H1 (cell line): Measurements from ENCODE around the gene DAZ3. TPM values are rescaled to one million over a fixed set of nuclear protein-coding genes. Genes with fewer than 3 reads are reported as not detected.
"Not testable (repeated sequence)": the region's sequence is repeated elsewhere in the genome, so short reads cannot be mapped to it uniquely, and the experiment has no call there.

Experiments used
- CTCF ChIA-PET: fragments of 300-600 bp; sonication (Branson Sonifier 250); formaldehyde crosslinking; loops from one replicate; lab custom pipeline; 2021; ENCODE audit not compliant: partially characterized antibody; lab: Charles Lee
- POLR2A ChIA-PET: fragments of 300-600 bp; sonication (Branson Sonifier 250); formaldehyde crosslinking; loops from one replicate; lab custom pipeline; 2021; ENCODE audit warnings: inconsistent platforms; ENCODE audit not compliant: partially characterized antibody; lab: Charles Lee
- DNase-seq, 2 experiments: peaks; one replicate each; pipeline versions ENCODE4 v3.0.0 to v3.0.0-alpha.2; 2010 to 2022; ENCODE audit warnings: low spot score in 2 of 2, low read depth in 1 of 2, mixed read lengths in 1 of 2
- FAIRE-seq: peaks from 2 replicates; lab custom pipeline; 2011; peaks lifted over from hg19 to GRCh38; lab: Jason Lieb, UNC
- H2AFZ ChIP-seq: 2 replicates; pipeline ENCODE4 v1.8.1; 2012; ENCODE audit warnings: low read length, inconsistent platforms
- H2AK5ac ChIP-seq: 2 replicates; pipeline ENCODE4 v1.6.1; 2013; ENCODE audit warnings: low read depth, low read length
- H2BK120ac ChIP-seq: replicated peaks from 2 replicates; pipeline ENCODE3; 2013; ENCODE audit warnings: low read depth, low read length, inconsistent platforms
- H2BK12ac ChIP-seq: 2 replicates; pipeline ENCODE4 v1.6.1; 2013; ENCODE audit warnings: low read depth, low read length
- H2BK15ac ChIP-seq: 2 replicates; pipeline ENCODE4 v1.6.1; 2013; ENCODE audit warnings: low read length
- H2BK20ac ChIP-seq: 2 replicates; pipeline ENCODE4 v1.6.1; 2013; ENCODE audit warnings: low read length
- H2BK5ac ChIP-seq: 2 replicates; pipeline ENCODE4 v1.6.1; 2013; ENCODE audit warnings: low read depth, low read length
- H3K14ac ChIP-seq: 2 replicates; pipeline ENCODE4 v1.6.1; 2013; ENCODE audit warnings: inconsistent platforms; ENCODE audit not compliant: insufficient read length
- H3K18ac ChIP-seq: 2 replicates; pipeline ENCODE4 v1.6.1; 2013; ENCODE audit warnings: low read length; ENCODE audit errors: extremely low read depth
- H3K23ac ChIP-seq: 2 replicates; pipeline ENCODE4 v1.6.1; 2013; ENCODE audit warnings: inconsistent platforms; ENCODE audit not compliant: insufficient read length
- H3K23me2 ChIP-seq: 2 replicates; pipeline ENCODE4 v1.6.1; 2013; ENCODE audit warnings: low read depth, low read length
- H3K27ac ChIP-seq: 2 replicates; pipeline ENCODE4 v1.6.1; 2011; ENCODE audit warnings: low read depth, low read length, inconsistent platforms
- H3K27me3 ChIP-seq, 4 experiments: replicated peaks in 1 of 4; 1 replicate in 1 of 4; 2 replicates in 3 of 4; pipeline versions ENCODE4 v1.6.1 to v1.8.1; 2011 to 2013; ENCODE audit warnings: low read length in 3 of 4, mild to moderate bottlenecking in 3 of 4, inconsistent platforms in 2 of 4, mixed read lengths in 2 of 4, moderate library complexity in 1 of 4; ENCODE audit not compliant: control insufficient read depth in 3 of 4, insufficient read depth in 3 of 4; ENCODE audit errors: extremely low read depth in 1 of 4
- H3K36me3 ChIP-seq, 4 experiments: 2 replicates each; pipeline versions ENCODE4 v1.6.1 to v1.8.1; 2011 to 2013; ENCODE audit warnings: mild to moderate bottlenecking in 4 of 4, low read length in 3 of 4, moderate library complexity in 2 of 4, control low read depth in 1 of 4, inconsistent platforms in 1 of 4; ENCODE audit not compliant: insufficient read depth in 4 of 4, control insufficient read depth in 2 of 4
- H3K4ac ChIP-seq: replicated peaks from 2 replicates; pipeline ENCODE3; 2013; ENCODE audit warnings: low read length, low read depth, mixed read lengths, inconsistent platforms; ENCODE audit not compliant: insufficient read length
- H3K4me1 ChIP-seq, 4 experiments: replicated peaks in 1 of 4; 1 replicate in 1 of 4; 2 replicates in 3 of 4; pipeline versions ENCODE4 v1.6.1 to v1.8.1; 2011 to 2013; ENCODE audit warnings: low read length in 3 of 4, inconsistent platforms in 2 of 4, mixed read lengths in 1 of 4; ENCODE audit not compliant: insufficient read depth in 4 of 4, control insufficient read depth in 3 of 4
- H3K4me2 ChIP-seq, 2 experiments: 2 replicates each; pipeline versions ENCODE4 v1.6.1 to v1.8.1; 2011 to 2013; ENCODE audit warnings: low read depth in 2 of 2, low read length in 2 of 2, control low read depth in 1 of 2, inconsistent platforms in 1 of 2, mild to moderate bottlenecking in 1 of 2; ENCODE audit not compliant: insufficient read depth in 1 of 2
- H3K4me3 ChIP-seq, 4 experiments: fragments of 200-600, 300-600 bp in 1 of 4; sonication (generic), shearing (Covaris generic), sonication (Bioruptor Twin) in 1 of 4; 2 replicates each; pipeline versions ENCODE4 v1.5.1 to v1.8.1; 2011 to 2016; ENCODE audit warnings: low read length in 4 of 4, low read depth in 3 of 4, control low read depth in 2 of 4, inconsistent platforms in 2 of 4, mild to moderate bottlenecking in 2 of 4, mixed read lengths in 1 of 4, moderate library complexity in 1 of 4; ENCODE audit not compliant: insufficient read depth in 2 of 4; ENCODE audit errors: extremely low read depth in 1 of 4
- H3K56ac ChIP-seq: replicated peaks from 2 replicates; pipeline ENCODE3; 2013; ENCODE audit warnings: low read depth, mild to moderate bottlenecking, mixed read lengths, low read length, inconsistent platforms; ENCODE audit not compliant: insufficient read length
- H3K79me1 ChIP-seq: 2 replicates; pipeline ENCODE4 v1.6.1; 2013; ENCODE audit warnings: low read depth, low read length, control low read depth
- H3K79me2 ChIP-seq, 2 experiments: 2 replicates each; pipeline versions ENCODE4 v1.6.1 to v1.8.1; 2012 to 2013; ENCODE audit warnings: low read length in 2 of 2, mild to moderate bottlenecking in 2 of 2, inconsistent platforms in 1 of 2; ENCODE audit not compliant: insufficient read depth in 2 of 2, control insufficient read depth in 1 of 2
- H3K9ac ChIP-seq, 4 experiments: replicated peaks in 1 of 4; 1 replicate in 1 of 4; 2 replicates in 3 of 4; pipeline versions ENCODE4 v1.6.1 to v1.8.1; 2011 to 2013; ENCODE audit warnings: low read depth in 3 of 4, low read length in 3 of 4, control low read depth in 2 of 4, mild to moderate bottlenecking in 2 of 4, moderate library complexity in 2 of 4, inconsistent platforms in 1 of 4; ENCODE audit errors: extremely low read depth in 1 of 4
- H3K9me3 ChIP-seq, 2 experiments: 2 replicates each; pipeline versions ENCODE4 v1.6.1 to v1.8.1; 2012 to 2013; ENCODE audit warnings: mild to moderate bottlenecking in 2 of 2, moderate library complexity in 2 of 2, control low read depth in 1 of 2, inconsistent platforms in 1 of 2, low read depth in 1 of 2, low read length in 1 of 2, mixed read lengths in 1 of 2; ENCODE audit not compliant: insufficient read depth in 2 of 2
- H4K20me1 ChIP-seq, 2 experiments: replicated peaks in 1 of 2; 2 replicates each; pipeline versions ENCODE3 to v1.8.1; 2011 to 2013; ENCODE audit warnings: inconsistent platforms in 2 of 2, low read length in 2 of 2, mild to moderate bottlenecking in 1 of 2; ENCODE audit not compliant: insufficient read depth in 2 of 2, control insufficient read depth in 1 of 2
- H4K5ac ChIP-seq: 2 replicates; pipeline ENCODE4 v1.6.1; 2013; ENCODE audit warnings: low read length, low read depth, mixed read lengths, inconsistent platforms; ENCODE audit not compliant: insufficient read length
- H4K8ac ChIP-seq: 2 replicates; pipeline ENCODE4 v1.8.0; 2013; ENCODE audit warnings: mild to moderate bottlenecking, moderate library complexity, low read length, inconsistent platforms; ENCODE audit not compliant: insufficient read depth; ENCODE audit errors: extremely low read depth
- H4K91ac ChIP-seq: replicated peaks from 2 replicates; pipeline ENCODE3; 2013; ENCODE audit warnings: low read length, mixed read lengths, inconsistent platforms; ENCODE audit not compliant: insufficient read length
- WGBS, 2 experiments: shearing (Covaris generic) in 1 of 2; methylation state at CpG; one replicate each; pipeline versions ENCODE4 v1.1.6 to v1.1.7; 2013 to 2015; ENCODE audit warnings: low lambda C conversion rate in 2 of 2, mixed read lengths in 2 of 2, inconsistent platforms in 1 of 2, low coverage in 1 of 2, missing lambda C conversion rate in 1 of 2; ENCODE audit not compliant: insufficient replicate concordance in 2 of 2, insufficient coverage in 1 of 2, insufficient read length in 1 of 2; ENCODE audit errors: extremely low coverage in 1 of 2, missing lambda C conversion rate in 1 of 2; 5-methylcytosine and 5-hydroxymethylcytosine counted together
- polyA plus RNA-seq, 7 experiments: library from polyadenylated mRNA; depleted of rRNA in 3 of 7; stranded (reverse) in 5 of 7; unstranded in 2 of 7; fragments of >200 nt in 5 of 7; fragments of 200-250 nt in 2 of 7; gene quantifications; 1 replicate in 5 of 7; 2 replicates in 1 of 7; 4 replicates in 1 of 7; pipeline versions ENCODE4 v1.2.1 to v1.2.3, GENCODE V29; 2011 to 2013; ENCODE audit warnings: missing spikeins in 2 of 7, mixed read lengths in 2 of 7
- total RNA-seq: library from RNA; stranded (reverse); fragmentation: NEBNext Ultra II Directional; extraction: Animal tissue kit (Norgen Biotek cat#: 25700); gene quantifications from 2 replicates; pipeline ENCODE4 v1.2.1, GENCODE V29; 2021

The DAZ3 gene
- total and polyA plus RNA-seq, 2 of the 8 experiments (the other 6 are each of a cell fraction or from before 2014, with no cell fraction given), result not detected

DNA sequence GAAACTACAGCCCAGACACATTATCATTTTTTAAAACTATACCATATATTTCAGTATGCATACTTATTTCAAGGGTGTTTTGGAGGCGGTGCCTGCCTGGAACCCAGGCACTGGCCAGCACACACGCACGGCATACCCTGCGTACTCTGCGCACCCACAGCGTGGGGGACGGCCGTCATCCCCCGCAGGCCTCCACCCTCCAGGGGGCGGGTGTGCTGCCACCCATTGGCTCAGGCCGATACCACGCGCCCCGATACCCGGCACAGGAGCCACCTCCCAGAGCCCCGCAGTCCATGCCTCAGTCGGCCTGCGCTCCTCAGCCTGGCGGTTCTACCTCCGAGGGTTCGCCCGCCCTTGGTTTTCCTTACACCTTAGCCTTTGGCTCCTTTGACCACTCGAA is 20.4 kb upstream of the DAZ3 start, which contains the start of gene DAZ4:
Gene DAZ4, plus strand, starts transcription at position 301 of the 400 bp plus-strand sequence. CDS start 208 bp downstream, outside the sequence.
- H3K18ac ChIP-seq, H2AK5ac ChIP-seq, H3K14ac ChIP-seq, H3K4me3 ChIP-seq, H3K4ac ChIP-seq, H3K4me1 ChIP-seq, FAIRE-seq, H2BK12ac ChIP-seq, H3K9me3 ChIP-seq, CTCF ChIA-PET, H3K36me3 ChIP-seq, H3K56ac ChIP-seq, H4K91ac ChIP-seq, H2BK15ac ChIP-seq, H2BK120ac ChIP-seq, H2AFZ ChIP-seq, H2BK5ac ChIP-seq, DNase-seq, H4K5ac ChIP-seq, H3K23me2 ChIP-seq, H2BK20ac ChIP-seq, H3K9ac ChIP-seq, H3K79me1 ChIP-seq, H3K4me2 ChIP-seq, H4K20me1 ChIP-seq, H3K79me2 ChIP-seq, H4K8ac ChIP-seq, POLR2A ChIA-PET, H3K23ac ChIP-seq, H3K27me3 ChIP-seq, H3K27ac ChIP-seq: not testable (repeated sequence)
- no CpG with 5 or more reads among the region's 23 CpGs for WGBS, 2 experiments

- H4K8ac ChIP-seq, H3K9ac ChIP-seq, CTCF ChIA-PET, H3K56ac ChIP-seq, H2BK20ac ChIP-seq, H2AFZ ChIP-seq, H3K79me1 ChIP-seq, H4K5ac ChIP-seq, DNase-seq, H4K91ac ChIP-seq, H3K27ac ChIP-seq, POLR2A ChIA-PET, H3K9me3 ChIP-seq, H3K36me3 ChIP-seq, H3K4me1 ChIP-seq, H2BK5ac ChIP-seq, H4K20me1 ChIP-seq, H3K14ac ChIP-seq, H2BK15ac ChIP-seq, H3K4me2 ChIP-seq, H2BK120ac ChIP-seq, H3K23me2 ChIP-seq, H3K18ac ChIP-seq, FAIRE-seq, H3K23ac ChIP-seq, H2BK12ac ChIP-seq, H3K27me3 ChIP-seq, H2AK5ac ChIP-seq, H3K4ac ChIP-seq, H3K4me3 ChIP-seq, H3K79me2 ChIP-seq: not testable (repeated sequence)
- no CpG with 5 or more reads among the region's 4 CpGs for WGBS, 2 experiments
Measured at GRCh38 chrY:24825069-24825468, 11.9 kb upstream of the DAZ3 start.
